Vagina (tissue), 2 donors: ENCODE results near the gene CBX5. TPM values are rescaled to one million over a fixed set of nuclear protein-coding genes. Genes with fewer than 3 reads are reported as not detected.

Experiments used
- DNase-seq, 2 donors: peaks; one replicate each; pipeline ENCODE4 v3.0.0-alpha.2; 2017; ENCODE audit errors: extremely low spot score in 2 of 2
- H3K27ac ChIP-seq: fragments of 200-600 bp; sonication (generic); one replicate; pipeline ENCODE4 v1.5.1; 2019
- H3K27me3 ChIP-seq: fragments of 200-600 bp; sonication (generic); one replicate; pipeline ENCODE4 v1.5.1; 2019
- H3K36me3 ChIP-seq, 2 donors: fragments of 200-600 bp; sonication (generic); one replicate each; pipeline ENCODE4 v1.5.1; 2017 to 2019
- H3K4me1 ChIP-seq: fragments of 200-600 bp; sonication (generic); one replicate; pipeline ENCODE4 v1.5.1; 2019
- H3K4me3 ChIP-seq, 2 donors: fragments of 200-600 bp; sonication (generic); 1 replicate in 1 of 2; 2 replicates in 1 of 2; pipeline ENCODE4 v1.5.1; 2016 to 2019
- H3K9me3 ChIP-seq: fragments of 200-600 bp; sonication (generic); one replicate; pipeline ENCODE4 v1.5.1; 2019
- POLR2A ChIP-seq, 2 donors: fragments of 450-650 bp; IDR thresholded peaks; one replicate each; pipeline ENCODE4 v1.6.1; 2017; ENCODE audit warnings: antibody characterized with exemption in 2 of 2, mild to moderate bottlenecking in 2 of 2, moderate library complexity in 2 of 2
- POLR2AphosphoS5 ChIP-seq, 2 donors: sonication (generic); formaldehyde crosslinking; IDR thresholded peaks; one replicate each; pipeline ENCODE4 v1.9.0; 2017; ENCODE audit warnings: antibody characterized with exemption in 2 of 2, mild to moderate bottlenecking in 2 of 2, low read depth in 1 of 2; ENCODE audit not compliant: insufficient read depth in 1 of 2
- intact Hi-C: fragments of 100-400 bp; cut with DNase I; formaldehyde crosslinking; loops from one replicate; pipeline ENCODE4 v1.15.1; 2023
- total RNA-seq: library from RNA; depleted of rRNA; stranded (reverse); fragments of >200 nt; gene quantifications from one replicate; pipeline ENCODE4 v1.2.3, GENCODE V29; 2016
- TF ChIP-seq, protein P1 (sequence below), 3 experiments: fragments of 450-650 bp in 2 of 3; fragments of 200-600 bp in 1 of 3; sonication (generic) in 1 of 3; IDR thresholded peaks; one replicate each; pipeline ENCODE4 v1.5.1; 2017 to 2019; ENCODE audit warnings: antibody characterized with exemption in 3 of 3, mild to moderate bottlenecking in 2 of 3, moderate library complexity in 2 of 3

Gene CBX5
- total RNA-seq, 1 donor from 2014 or later = 21.6 TPM

DNA sequence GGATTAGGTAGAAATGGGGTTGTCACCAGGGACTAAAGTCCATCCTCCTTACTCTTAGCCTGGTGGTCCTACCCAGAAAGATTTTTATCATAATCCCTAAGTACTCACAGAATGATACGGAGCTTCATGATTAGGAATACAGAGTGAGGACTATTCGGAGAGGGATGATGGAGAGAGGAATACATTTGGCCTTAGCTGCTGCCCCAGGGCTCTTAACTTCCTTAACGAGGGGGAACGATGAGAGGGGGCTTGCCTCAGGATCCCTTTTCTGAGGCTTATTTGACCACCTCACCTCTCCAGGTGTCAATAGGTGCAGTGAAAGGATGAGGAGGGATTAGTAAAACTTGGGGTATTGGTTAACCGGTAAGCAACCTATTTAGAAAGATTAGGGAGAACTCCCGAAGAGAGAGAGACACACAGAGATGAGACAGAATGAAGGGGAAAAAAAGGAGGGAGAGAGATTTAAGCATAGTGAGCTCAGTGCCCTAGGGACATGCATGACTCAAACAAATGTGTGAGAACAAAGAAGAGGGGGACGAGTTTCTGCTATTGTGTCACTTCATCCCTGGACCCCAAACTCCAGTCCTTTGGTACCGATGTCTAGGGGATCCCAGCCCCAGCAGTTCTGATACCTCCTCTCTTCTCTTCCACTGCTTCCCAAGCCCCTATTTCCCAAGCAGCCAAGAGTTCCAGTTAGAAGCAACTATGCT lies 19.7 kb upstream of the CBX5 start:
- TF ChIP-seq, protein P1, sequence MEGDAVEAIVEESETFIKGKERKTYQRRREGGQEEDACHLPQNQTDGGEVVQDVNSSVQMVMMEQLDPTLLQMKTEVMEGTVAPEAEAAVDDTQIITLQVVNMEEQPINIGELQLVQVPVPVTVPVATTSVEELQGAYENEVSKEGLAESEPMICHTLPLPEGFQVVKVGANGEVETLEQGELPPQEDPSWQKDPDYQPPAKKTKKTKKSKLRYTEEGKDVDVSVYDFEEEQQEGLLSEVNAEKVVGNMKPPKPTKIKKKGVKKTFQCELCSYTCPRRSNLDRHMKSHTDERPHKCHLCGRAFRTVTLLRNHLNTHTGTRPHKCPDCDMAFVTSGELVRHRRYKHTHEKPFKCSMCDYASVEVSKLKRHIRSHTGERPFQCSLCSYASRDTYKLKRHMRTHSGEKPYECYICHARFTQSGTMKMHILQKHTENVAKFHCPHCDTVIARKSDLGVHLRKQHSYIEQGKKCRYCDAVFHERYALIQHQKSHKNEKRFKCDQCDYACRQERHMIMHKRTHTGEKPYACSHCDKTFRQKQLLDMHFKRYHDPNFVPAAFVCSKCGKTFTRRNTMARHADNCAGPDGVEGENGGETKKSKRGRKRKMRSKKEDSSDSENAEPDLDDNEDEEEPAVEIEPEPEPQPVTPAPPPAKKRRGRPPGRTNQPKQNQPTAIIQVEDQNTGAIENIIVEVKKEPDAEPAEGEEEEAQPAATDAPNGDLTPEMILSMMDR (IDR thresholded peaks at IDR 0.05) = no peak
- TF ChIP-seq POLR2AphosphoS5 (IDR thresholded peaks at IDR 0.05; ENCODE audit: insufficient read depth in 1 of 2, low read depth in 1 of 2) (no peak), POLR2A (IDR thresholded peaks at IDR 0.05) (no peak)
- Histone ChIP-seq H3K36me3 (no peaks in the 10 kb centered on the region), H3K27me3 (no peaks in the 10 kb centered on the region), H3K9me3 (no peaks in the 10 kb centered on the region), H3K4me3 (no peak overlapping the region), H3K27ac (no peak overlapping the region), H3K4me1 (peaks cover 12% of the 10 kb centered on the region)
- intact Hi-C loops = no loop called here
- no peak for DNase-seq

DNA sequence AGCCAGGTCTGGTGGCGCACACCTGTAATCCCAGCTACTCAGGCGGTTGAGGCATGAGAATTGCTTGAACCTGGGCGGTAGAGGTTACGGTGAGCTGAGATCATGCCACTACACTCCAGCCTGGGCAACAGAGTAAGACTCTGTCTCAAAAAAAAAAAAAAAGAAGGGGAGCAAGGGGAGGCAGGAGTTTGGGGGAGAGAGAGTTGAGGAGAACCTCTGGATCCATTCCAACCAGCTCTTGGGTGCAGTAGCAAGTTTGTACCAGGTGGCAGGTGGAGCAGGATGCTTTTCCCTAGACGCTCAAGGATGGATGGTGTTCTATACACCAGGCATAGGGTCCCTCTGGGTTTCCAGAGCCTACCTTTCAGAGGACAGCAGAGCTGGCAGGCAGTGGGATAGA lies 19.0 kb upstream of the CBX5 start:
- no peak overlapping the region for H3K27ac ChIP-seq
- intact Hi-C loops = no loop called here
- no peaks in the 10 kb centered on the region for H3K27me3 ChIP-seq
- H3K4me3 ChIP-seq = no peak overlapping the region
- TF ChIP-seq POLR2A (IDR thresholded peaks at IDR 0.05) (no peak), POLR2AphosphoS5 (IDR thresholded peaks at IDR 0.05; ENCODE audit: insufficient read depth in 1 of 2, low read depth in 1 of 2) (no peak)
- TF ChIP-seq, protein P1 (IDR thresholded peaks at IDR 0.05) = no peak
- no peak for DNase-seq
- H3K9me3 ChIP-seq = no peaks in the 10 kb centered on the region
- H3K4me1 ChIP-seq = peaks cover 12% of the 10 kb centered on the region
- H3K36me3 ChIP-seq = no peaks in the 10 kb centered on the region

DNA sequence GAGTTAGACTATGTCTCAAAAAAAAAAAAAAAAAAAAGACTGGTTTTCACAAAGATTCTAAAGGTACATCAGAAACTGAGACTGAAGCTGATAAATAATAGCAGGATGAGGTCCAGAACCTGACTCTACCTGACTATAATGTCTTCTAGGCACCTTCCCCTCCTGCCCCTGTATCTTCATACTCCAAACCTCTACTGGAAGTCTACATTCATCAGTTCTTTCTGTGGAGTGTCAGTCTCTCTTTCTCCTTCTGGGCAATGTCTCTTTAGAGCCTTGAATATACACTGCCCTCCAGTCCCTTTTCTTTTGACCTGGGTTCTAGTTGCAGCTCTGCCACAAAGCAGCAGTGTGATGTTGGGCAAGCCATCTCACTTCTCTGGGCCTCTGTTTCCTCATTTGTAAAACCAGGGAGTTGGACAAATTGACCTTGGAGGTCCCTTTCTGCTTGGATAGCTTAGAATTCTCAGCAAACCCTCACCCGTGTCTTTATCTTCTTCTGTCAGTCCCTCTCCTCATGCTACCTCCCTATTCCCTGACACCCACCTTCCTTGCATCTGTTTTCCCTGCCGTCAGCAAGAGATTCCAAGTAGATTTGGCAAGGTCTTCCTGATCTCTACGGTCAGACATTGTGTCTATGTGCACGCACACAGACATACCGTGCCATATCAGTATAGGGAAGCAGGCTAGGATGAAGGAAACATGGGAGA lies 16.6 kb upstream of the CBX5 start:
- Histone ChIP-seq H3K4me1 (peaks cover 12% of the 10 kb centered on the region), H3K9me3 (no peaks in the 10 kb centered on the region), H3K4me3 (no peak overlapping the region), H3K36me3 (no peaks in the 10 kb centered on the region), H3K27me3 (no peaks in the 10 kb centered on the region), H3K27ac (no peak overlapping the region)
- intact Hi-C loops = no loop called here
- no peak for DNase-seq
- TF ChIP-seq, protein P1 (IDR thresholded peaks at IDR 0.05) = no peak
- TF ChIP-seq POLR2A (IDR thresholded peaks at IDR 0.05) (no peak), POLR2AphosphoS5 (IDR thresholded peaks at IDR 0.05; ENCODE audit: insufficient read depth in 1 of 2, low read depth in 1 of 2) (no peak)

DNA sequence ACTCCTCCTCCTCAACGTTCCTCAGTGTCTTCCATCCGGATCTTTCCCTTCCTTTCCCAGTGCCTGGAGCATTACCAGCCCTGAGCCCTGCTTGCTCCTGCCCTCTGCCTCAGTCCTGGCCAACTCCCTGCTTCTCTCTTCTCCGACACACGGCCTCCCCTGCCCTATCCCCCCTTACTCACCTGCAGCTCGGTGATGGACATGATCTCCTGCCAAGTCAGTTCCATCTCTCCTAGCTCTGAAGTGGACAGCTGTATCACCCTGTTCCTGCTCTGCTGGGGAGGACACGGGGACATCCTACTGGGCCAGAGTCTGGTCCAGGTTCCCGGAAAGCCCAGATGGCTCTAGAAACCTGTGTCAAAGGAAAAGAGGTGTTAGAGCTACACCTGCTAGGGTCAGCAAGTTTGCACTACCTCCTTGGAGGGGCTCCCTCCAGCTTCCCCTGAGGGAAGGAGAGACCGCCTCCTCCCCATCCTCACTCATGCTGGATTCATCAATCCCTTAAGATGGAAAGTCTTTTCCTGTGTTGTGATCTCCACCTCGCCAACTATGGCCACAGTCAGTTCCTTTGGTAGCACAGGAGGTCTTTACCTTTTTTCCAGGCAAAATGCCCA lies 15.1 kb upstream of the CBX5 start:
- no peak for DNase-seq
- intact Hi-C loops = no loop called here
- Histone ChIP-seq H3K36me3 (no peaks in the 10 kb centered on the region), H3K4me1 (no peaks in the 10 kb centered on the region), H3K27ac (no peak overlapping the region), H3K27me3 (no peaks in the 10 kb centered on the region), H3K9me3 (no peaks in the 10 kb centered on the region), H3K4me3 (no peak overlapping the region)
- TF ChIP-seq POLR2AphosphoS5 (IDR thresholded peaks at IDR 0.05; ENCODE audit: insufficient read depth in 1 of 2, low read depth in 1 of 2) = no peak
- TF ChIP-seq POLR2A (IDR thresholded peaks at IDR 0.05) = no peak
- TF ChIP-seq, protein P1 (IDR thresholded peaks at IDR 0.05) = no peak
